ENCODE measurements around the gene TRIM47.

Gene TRIM47

DNA sequence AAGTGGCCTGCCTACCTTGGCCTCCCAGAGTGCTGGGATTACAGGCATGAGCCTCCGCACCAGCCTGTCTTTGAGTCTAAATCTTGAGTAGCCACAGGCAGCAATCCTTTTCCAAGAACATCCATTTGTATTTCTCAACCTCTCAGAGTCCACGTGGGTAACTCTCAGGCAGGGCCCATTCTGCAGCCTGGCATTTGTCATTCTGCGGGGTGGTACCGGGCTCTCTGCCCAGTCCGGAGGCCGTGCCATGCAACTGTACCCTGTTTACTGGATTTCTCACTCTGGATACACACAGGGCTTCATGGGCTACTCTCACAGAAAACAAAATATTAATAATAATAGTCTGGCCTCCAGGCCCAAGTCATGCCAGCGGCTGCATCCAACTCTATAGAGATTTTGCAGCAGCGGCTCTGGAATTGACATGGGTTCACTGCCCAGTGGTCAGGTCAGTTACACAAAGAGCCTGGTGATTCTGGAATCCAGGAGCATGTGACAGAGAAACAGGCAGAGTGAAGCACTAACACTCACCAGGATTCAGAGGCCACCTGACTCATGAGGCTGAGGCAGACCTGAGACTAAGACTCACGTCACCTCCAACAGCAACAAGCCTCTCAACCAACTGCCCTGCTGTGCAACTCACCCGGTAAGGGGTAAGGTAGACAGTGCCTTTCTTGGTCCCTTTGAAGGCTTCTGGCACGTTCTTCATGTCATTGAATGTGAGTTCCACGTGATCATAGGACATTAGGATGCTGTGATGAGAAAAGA lies 27.3 kb downstream of the TRIM47 start:
- in situ Hi-C loops (cut with MboI; ENCODE audit: low sequenced_read_pairs), result no loop called here

DNA sequence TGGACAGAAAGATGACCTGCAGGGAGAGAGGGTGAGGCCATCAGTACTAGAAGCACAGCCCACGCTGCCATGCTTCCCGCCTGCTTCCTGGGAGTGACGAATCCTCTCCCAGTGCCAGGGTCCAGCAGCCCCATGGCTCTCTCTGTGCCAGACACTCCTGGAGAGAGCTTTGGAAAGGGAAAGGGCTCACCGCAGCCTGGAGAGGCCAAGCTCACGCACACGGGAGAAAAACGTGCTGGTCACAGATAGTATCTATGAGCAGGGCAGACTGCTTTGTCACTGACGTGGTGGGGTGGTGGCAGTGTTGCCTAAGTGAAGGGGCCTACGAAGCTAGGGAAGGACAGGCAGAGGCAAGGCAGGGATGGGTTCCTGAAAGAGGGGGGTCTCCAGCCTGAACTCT lies 28.7 kb downstream of the TRIM47 start:
- in situ Hi-C loops (cut with MboI; ENCODE audit: low sequenced_read_pairs), result no loop called here

DNA sequence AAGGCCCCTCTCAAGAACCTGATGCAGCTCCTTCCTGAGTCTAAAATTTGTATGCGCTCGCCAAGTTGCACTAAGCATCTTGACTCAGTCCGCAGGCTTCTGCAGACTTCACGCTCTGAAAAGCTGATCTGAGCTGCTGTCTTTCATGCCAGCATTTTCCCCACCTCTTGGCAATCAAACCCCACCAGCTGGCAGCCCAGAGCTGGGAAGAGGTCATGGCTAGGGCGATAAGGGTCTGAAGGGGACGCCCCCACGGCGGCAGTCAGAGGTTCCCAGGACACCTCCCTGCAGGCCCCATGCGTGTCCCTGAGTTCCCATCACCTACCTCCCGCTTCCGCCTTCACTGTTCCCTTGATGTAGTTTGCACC lies 29.1 kb downstream of the TRIM47 start:
- in situ Hi-C loops (cut with MboI; ENCODE audit: low sequenced_read_pairs), result no loop called here

DNA sequence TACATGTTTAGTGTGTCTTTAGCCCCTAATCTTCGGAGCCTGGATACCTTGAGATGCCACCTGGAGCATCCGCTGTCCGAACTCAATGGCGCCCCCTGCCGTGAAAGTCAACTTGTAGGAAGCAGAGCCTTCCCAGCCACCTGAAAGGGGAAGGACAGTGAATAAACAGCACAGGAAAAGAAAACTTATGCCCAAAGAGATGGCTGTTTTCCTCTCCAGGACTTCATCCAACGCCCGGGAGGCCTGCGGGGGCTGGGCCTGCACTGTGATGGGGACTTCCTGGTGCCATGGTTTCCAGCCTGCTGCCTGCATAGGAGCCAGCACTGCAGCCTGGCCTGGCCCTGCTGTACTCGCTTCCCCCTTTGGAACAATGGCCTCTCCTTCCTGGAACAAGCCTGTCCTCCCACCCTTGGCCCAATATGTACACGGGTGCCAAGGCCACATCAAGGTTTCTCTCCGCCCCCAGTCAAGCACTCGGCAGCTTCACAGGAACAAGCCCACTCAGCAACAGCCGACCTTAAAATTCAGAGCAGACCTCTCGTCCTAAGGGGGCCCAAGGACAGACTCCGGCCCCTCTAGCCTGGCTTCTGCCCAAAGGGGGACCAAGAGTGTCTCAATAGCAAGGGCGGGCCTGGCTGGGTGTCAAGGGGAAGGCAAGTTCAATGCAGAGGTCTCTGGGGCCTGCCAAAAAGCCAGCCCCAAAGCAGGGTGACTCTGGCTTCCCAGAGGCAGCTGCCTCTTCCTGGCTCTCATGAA lies 29.7 kb downstream of the TRIM47 start:
- in situ Hi-C loops (cut with MboI; ENCODE audit: low sequenced_read_pairs), result no loop called here

DNA sequence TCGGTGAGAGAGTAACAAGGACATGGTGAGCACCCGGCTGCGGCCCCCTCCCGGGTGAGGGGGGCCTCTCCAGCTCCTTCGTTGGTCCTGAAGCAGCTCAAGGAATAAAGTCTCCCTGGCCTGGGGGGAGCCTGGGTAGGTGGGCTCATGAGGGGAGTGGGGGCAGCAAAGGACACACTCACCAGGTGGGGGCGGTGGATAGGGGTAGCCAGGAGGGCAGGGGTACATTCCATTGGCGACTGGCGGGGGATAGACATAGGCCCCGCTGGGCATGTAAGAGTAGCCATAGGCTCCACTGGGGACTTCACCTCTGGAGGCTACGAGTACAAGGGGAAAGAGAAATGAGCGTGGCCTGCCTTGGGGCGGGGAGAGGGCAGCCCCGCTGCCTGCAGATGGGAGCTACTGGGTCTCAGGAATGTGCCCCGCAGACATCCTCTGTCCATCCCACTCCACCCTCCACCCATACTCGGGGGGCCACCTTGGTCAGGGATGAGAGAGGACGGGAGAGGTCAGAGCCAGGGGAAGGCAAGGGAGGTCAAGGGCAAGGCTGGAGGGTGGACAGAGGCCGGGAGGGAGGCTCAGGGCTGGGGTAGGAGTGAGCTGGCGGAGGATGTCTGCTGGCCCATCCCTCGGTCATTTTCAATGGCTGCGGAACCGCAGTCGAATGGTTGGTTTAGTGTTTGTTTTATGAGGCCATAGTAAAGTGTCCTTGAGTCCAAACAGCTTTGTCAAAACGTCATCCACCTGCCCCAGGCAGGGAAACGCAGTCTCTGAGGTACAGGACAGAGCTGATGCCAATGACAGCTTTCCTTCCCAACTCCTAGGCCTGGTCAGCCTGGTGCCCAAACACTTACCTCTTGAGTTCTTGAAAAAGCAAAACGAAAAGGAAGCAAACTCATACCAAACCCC lies 30.5 kb downstream of the TRIM47 start:
- in situ Hi-C loops (cut with MboI; ENCODE audit: low sequenced_read_pairs), result no loop called here

DNA sequence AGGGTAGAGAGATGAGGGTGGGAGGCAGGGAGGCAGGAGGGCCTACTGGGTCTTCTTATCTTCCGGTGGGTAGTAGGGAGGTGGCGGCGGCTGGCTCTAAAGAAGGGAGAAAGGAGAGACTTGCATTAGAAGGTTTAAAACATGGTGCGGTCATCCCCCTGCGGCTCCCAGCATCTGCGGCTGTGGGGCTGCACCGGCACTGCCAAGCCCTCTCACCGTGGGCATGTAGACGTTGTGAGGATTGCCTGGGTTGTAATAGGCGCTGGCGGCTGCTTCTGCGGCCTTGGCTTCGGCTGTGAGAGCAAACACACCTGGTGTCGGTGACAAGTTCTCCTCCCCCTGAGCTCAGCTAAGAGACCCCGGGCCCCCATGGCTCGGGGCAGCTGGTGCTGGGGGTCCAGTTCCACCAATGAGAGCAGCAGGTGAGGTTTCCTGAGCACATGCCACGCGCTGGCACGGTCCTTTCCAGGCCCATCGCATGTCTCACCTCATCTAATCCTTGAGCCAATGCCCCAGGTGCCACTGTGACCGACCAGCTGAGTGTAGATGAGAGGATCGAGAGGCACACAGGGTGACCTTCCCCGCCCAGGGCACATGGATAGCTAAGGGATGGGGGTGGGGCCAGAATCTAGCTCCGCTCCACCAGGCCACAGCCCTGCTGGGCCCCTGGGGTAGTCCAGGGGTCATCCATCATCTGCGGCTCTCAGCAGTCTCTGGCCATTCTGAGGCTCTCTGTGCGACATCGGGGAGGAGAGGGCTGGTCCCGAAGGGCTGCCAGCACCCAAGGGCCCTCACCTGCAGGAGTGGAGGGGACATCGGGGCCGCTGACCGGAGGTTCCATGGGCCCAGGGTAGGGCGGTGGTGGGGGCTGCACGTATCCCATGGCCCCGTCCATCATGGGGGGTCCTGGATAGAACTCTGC lies 31.4 kb downstream of the TRIM47 start:
- in situ Hi-C loops (cut with MboI; ENCODE audit: low sequenced_read_pairs), result no loop called here

DNA sequence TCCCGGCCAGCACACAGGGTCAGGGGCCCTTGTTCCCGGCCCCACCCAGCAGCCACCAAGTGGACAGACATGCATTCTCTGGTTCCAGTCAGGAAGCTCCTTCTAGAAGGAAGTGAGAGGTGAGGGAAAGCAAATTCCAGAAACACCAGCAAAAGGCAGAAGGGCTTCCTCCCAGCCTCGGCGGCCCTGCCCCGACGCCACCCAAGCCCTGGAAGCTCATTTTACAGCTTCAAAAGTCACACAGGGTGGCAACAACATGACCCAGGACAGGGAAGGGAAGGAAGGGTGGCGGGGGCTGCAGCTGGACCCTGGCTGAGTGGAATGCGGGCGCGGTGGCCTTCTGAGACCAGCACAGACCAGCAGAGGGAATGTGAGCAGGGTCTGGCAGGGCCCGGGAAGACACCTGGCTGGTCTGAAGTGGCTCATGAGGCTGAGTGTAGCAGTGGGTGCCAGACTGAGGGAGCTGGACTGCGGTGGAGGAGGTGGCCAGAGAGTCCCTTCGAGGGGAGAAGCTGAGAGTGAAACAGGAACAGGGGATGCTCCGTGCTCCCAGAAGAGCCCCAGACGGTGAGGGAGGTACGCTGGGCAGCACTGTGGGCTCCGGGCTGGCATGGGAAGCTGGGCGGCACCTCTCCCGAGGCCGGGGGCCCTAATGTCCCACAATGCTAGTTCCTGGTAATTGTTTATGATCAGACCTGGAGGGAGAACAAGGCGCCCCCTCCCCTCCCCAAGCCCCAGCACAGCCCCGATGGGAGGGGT lies 32.3 kb downstream of the TRIM47 start:
- in situ Hi-C loops (cut with MboI; ENCODE audit: low sequenced_read_pairs), result no loop called here

DNA sequence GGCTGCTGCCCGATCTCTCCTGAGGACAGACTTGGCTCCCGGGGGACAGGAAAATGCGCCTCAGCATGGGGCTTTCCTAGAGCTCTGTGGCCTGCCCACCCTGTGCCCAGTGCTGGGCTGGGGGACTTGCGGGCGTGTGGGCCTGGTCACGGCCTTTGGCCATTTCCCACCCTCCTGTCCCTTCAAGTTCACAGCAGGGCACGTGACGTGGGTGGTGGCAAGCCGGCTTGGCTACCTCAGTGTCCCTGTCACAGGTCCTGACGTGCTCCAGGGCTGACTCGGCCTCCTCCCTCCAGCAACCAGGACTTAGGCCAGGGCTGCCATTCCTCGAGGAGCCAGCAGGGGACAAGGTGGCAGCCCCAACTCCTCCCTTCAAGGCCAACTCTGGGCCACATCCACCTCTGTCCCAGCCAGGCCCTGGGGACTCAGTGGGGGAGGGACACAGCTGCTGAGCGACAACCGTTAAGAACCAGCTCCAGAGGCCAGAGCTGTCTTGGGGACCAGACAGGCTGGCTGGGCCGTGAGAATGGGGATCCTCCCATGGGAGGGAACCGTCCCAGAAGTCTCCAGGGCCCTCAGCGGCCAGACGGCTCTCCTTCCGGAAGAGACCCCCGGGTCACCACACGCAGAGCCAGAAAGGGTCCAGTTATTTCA lies 33.2 kb downstream of the TRIM47 start:
- in situ Hi-C loops (cut with MboI; ENCODE audit: low sequenced_read_pairs), result no loop called here

DNA sequence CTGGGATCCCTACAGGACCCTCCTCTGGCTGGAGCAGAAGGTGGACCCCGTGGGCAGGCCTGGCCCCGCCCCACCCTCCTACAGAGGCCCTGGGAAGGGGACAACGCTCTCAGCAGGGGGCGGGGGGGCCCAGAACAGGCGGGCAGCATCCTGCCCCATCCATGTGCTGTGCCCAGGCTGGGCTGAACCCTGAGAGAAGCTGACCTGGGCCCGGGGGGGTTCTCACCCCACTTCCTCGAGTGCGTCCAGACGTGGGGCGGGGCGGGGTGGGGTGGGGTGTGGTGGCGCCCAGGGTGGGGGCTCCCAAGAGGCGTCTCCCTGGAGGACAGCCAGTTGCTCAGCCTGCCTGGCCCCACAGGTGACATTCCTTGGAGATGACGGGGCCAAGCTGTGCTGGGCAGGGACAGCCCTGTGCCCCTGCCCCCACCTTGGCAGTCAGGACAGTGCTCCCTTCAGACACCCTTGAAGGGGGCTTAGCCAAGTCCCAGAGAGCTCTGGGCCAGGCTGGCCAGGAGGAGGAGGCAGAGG lies 33.8 kb downstream of the TRIM47 start:
- in situ Hi-C loops (cut with MboI; ENCODE audit: low sequenced_read_pairs), result no loop called here

DNA sequence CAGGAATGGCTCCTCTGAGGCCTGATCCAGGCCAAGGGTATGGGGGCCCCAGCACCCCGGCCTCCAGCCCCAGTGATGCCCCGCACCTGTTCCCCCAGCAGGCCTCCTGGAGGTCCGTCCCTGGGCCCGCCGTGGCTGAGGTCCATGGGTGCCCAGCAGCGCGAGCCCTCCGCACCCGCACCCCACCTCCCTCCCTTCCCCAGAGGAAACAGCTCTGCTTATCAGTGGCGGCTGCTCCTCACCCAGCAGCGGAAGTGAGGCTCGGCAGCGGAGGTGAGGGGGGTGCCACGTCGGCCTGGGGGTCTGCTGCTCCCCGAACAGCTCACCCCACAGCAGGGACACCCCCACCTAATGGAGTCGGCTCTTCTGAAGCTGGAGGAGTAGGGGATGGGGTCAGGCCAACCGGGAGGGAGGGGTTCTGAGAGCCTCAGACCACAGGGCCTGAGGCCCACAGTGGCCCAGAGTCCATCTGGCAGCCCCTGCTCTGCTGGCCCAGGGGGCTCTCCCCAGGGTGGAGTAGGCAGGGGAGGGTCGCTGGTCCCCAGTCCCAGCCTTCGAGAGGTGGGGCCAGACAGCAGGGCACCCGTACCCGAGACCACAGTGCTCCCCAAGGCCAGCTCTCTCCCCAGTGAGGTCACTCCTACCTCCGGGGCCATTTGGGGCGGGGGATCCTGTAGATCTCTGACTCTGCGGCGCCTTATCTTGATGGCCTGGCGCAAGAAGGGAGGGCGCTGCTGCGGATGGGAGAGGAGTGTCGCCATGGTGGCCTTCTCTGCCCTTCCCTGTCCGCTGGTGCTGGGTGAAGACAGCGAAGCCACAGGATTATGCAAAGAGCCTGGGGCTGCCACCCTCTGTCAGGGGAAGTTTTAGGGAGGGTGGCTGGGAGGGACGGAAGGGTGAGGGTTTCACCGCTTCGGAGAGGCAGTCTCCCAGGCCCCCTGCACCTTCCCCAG lies 34.5 kb downstream of the TRIM47 start, which contains the start of gene UNC13D:
UNC13D (minus strand) TSS at position 828 of the 953 bp plus-strand sequence; CDS start at position 761, 67 bp downstream.
- in situ Hi-C loops (cut with MboI; ENCODE audit: low sequenced_read_pairs), result no loop called here

DNA sequence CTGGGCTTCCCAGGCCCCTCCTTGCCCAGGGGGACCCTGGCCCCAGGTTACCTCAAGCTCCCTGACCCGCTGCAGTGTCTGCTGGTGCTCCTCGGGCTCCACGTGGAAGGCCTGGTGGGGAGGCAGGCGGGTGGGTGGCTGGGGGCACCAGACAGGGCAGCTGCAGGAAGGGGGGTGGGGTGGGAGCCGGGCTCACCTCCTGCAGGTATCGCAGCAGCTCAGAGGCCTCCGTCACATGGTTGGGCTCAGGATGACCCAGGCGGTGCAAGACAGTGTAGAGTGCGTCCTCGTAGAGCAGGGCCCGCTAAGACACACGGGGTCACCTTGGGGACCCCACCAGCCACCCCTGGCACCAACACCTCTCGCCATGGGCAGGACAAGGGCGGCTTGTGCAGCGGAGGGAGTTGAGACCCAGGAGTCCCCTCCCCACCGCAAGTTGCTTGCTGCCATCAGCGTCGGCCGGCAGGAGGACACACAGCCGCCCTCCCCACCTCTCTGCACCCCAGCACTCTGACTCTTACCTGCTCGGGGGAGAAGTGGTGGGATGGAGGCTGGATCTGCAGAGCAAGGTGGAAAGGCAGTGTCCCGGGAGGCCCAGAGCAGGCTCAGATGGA lies 35.3 kb downstream of the TRIM47 start:
- in situ Hi-C loops (cut with MboI; ENCODE audit: low sequenced_read_pairs), result no loop called here

DNA sequence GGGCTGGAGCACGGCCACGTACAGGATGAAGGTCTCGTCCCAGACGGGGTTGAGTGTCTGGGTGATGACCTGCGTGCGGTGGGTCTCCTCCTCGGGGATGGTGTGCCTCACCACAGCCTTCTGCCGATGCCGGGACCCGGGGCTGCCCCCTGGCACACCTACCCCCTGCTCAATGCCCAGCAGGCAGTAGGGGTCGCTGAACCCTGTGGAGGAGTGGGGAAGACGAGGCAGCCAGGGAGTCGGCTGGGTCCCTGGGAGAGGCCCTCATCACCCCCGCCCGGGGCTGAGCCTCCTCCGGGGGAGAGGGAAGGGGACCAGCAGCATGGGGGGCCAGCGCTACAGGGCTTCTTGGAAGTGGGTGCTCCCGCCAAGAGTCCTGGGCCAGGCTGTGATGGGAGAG lies 36.0 kb downstream of the TRIM47 start:
- in situ Hi-C loops (cut with MboI; ENCODE audit: low sequenced_read_pairs), result no loop called here

DNA sequence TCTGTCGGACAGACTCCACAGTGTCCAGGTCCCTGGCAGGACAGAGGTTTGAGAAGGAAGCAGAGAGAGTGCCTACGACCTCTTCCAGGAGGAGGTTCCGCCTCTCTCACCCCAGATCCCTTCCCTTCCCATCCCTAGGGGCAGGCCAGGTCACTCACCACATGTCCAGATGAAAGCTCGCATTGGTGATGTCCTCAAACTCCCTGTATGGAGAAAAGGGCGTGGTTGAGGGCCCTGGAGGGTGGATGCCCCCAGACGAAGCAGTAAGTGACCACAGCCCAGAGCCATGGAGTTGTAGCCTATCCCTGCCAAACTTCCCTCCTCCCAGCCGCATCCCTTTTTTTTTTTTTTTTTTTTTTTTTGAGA lies 37.6 kb downstream of the TRIM47 start:
- in situ Hi-C loops (cut with MboI; ENCODE audit: low sequenced_read_pairs), result no loop called here

DNA sequence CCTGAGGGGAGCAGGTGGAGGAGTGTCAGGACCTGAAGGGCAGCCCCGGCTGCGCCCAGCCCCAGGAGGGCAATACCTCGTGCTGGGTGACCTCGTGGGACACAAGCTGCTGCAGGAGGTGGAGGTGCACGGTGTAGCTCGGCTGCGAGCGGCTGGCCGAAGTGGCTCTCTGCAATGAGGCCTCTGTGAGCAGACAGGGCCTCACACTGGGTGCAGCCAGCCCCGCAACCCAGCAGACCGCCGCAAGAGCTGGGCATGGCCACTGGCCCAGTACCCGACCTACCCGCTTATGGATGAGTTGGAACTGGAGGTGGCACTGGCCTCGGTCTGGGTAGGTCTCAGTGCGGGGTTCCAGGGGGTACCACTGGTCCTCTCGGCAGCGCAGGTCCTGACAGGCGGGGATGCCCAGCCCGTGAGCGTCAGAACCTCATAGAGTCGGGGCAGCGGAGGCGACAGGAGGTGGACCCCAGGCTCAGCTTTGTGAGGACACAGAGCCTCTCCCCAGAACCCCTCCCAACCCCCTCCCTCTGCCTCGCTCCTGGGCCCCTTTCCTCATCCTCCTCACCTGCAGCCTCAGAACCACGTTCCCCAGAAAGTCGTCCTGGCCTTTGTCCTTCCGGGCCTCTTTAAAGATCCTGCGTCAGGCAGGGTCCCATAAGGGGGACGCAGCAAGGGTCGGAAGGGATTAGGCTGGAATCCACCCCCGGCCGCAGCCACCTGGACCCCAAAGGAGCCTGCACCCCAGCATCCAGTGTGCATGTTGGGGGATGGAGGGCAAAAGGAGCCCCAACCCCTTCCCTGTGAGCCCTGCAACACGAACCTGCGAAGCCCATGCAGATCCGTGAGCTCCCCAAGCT lies 38.2 kb downstream of the TRIM47 start:
- in situ Hi-C loops (cut with MboI; ENCODE audit: low sequenced_read_pairs), result no loop called here

DNA sequence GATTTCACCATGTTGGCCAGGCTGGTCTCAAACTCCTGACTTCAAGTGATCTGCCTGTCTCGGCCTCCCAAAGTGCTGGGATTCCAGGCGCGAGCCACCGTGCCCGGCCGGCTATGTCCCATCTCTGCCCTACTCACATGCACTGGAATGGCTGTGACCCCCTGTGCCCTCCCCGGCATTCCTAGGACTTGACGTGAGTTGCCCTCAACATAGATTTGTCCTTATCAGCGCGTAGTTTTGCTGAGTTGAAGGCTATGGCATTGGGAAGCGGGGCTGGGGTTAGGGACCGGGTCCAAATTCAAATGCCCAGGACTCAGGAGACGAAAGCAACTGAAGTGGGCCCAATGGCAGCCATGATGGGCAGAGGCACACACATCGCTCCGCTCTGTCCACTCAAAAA lies 40.0 kb downstream of the TRIM47 start:
- in situ Hi-C loops (cut with MboI; ENCODE audit: low sequenced_read_pairs), result no loop called here

DNA sequence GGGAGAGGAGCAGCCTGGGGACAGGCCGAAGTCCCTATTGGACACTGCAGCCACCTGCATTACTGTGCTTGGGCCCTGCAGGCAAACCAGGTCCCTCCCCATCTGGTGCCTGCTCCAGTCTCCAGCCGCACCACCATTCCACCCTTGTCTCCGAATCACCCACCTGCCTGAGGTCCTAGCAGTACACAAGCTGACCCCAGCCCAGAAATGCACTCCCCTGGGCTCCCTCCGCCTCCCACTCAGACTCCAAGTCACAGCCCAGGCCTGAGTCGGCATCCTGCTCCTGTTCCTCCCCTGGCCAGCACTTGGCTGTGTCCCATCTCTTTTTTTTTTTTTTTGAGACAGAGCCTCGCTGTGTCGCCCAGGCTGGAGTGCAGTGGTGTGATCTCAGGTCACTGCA lies 40.5 kb downstream of the TRIM47 start:
- in situ Hi-C loops (cut with MboI; ENCODE audit: low sequenced_read_pairs), result no loop called here

Data from HL-60/S4 treated with retinoic acid at 250 ng/mL for 4 days and 3 days (cell line).